ENCODE data around the gene SMLR1.

The SMLR1 gene

DNA sequence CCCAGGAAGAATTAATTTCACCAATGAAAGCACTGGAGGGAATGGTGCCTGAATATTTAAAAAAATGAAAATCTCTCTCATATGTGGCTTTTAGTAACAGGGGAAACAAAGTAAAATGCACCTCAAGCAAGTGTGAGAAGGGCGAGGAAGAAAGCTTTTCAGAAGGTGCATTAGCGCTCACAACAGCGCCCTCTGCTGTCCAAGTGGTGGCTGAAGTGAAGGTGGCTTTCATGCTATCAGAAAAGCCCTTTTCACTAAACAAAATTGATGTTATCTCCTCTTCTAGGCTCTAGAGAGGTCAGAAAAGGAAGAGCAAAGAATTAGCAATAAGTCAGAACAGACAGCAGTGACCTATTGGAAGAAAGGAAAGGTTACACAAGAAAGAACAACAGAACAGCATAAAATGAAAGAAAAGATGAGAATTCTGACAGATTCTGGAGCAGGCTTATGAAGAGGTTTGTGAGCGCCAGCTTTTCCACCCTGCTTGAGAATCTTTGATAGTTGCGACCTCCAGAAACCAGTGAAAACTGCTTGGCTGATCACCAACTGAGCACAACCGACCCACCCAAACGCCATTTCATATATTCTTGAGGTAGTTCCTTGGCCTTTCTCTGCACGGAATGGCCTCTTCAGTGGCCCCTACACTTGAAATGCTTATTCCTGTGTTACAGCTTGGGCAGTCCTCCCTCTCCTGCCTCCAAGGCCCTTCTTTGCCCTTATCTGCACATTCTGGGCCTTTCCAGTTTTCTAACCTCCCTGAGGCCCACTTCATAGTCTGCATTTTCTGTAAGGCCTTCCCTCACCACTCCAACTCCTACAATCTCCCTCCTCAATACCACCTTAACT lies 45.3 kb downstream of the SMLR1 start:
- no peak overlapping the region for H3K4me3 ChIP-seq (ENCODE audit: low read depth, low read length)
- peak; percentile 13 for DNase-seq (ENCODE audit: low read depth)
- TF ChIP-seq, protein P1, sequence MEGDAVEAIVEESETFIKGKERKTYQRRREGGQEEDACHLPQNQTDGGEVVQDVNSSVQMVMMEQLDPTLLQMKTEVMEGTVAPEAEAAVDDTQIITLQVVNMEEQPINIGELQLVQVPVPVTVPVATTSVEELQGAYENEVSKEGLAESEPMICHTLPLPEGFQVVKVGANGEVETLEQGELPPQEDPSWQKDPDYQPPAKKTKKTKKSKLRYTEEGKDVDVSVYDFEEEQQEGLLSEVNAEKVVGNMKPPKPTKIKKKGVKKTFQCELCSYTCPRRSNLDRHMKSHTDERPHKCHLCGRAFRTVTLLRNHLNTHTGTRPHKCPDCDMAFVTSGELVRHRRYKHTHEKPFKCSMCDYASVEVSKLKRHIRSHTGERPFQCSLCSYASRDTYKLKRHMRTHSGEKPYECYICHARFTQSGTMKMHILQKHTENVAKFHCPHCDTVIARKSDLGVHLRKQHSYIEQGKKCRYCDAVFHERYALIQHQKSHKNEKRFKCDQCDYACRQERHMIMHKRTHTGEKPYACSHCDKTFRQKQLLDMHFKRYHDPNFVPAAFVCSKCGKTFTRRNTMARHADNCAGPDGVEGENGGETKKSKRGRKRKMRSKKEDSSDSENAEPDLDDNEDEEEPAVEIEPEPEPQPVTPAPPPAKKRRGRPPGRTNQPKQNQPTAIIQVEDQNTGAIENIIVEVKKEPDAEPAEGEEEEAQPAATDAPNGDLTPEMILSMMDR (IDR thresholded peaks at IDR 0.05; ENCODE audit: low read depth, low read length, missing control alignments): peak; percentile 91
- in situ Hi-C loops (cut with HindIII; ENCODE audit: low sequenced_read_pairs): loop anchor here (25.0 kb wide), 1 partner anchor 560 kb away; no protein-coding TSS in a partner anchor

DNA sequence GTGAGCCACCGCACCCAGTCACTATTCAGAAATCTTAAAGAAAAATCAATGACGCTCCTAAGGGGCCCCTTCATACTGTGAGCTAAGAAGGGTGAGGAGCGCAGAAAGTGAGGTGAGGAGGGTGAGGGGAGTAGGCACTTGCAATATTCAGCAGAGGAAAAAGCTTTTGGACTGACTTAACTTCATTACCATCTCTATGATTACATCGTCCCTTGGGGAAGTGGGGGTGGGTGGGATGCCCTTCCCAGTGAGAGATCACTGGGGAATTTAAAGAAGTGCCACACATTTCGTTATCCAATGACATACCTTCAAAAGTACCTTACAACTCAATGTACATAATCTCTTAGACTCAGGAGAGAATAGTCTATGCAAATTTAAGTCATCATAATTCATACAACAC lies 46.5 kb downstream of the SMLR1 start:
- no peak overlapping the region for H3K4me3 ChIP-seq (ENCODE audit: low read depth, low read length)
- TF ChIP-seq, protein P1 (IDR thresholded peaks at IDR 0.05; ENCODE audit: low read depth, low read length, missing control alignments): no peak
- DNase-seq (ENCODE audit: low read depth): no peak
- in situ Hi-C loops (cut with HindIII; ENCODE audit: low sequenced_read_pairs): loop anchor here (25.0 kb wide), 1 partner anchor 561 kb away; no protein-coding TSS in a partner anchor

DNA sequence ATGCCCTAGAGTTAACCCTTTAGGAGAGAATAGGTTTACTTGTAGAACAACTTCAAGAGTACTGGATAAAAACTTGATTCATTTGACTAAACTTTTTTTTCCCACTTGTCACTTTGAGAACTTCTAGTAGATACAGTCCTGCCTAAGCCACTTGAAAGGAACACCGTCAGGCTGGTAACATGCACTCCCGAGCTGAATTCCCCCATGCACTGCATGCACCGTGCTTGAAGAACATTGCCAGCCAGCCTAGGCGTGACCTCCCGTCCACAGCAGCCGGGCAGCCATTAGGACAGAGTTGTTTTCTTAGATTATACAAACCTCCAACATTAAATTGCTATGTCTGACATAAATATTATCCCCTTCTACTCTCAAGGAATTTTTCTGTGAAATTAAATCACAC lies 52.6 kb downstream of the SMLR1 start:
- in situ Hi-C loops (cut with HindIII; ENCODE audit: low sequenced_read_pairs): no loop called here
- DNase-seq (ENCODE audit: low read depth): no peak
- TF ChIP-seq, protein P1 (IDR thresholded peaks at IDR 0.05; ENCODE audit: low read depth, low read length, missing control alignments): no peak
- H3K4me3 ChIP-seq (ENCODE audit: low read depth, low read length): no peak overlapping the region

DNA sequence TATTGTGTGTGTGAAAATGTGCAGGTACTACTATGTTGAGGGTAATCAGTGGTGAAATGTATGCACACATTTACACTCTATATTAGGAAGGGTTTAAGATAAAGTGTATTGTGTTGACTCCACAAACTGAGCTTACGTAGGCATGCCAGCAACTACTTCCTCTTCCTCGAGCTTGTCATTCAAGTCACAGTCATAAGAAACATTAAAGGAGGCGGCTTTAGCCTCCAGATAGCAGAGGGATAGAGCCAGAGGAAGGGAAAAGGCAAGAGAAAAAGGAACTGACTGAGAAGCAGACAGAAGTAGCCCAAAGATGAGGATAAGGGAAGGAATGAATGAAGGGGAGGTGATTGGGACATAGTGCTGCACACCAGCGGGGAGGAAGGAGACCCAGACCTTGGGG lies 55.2 kb downstream of the SMLR1 start:
- no peak for DNase-seq (ENCODE audit: low read depth)
- TF ChIP-seq, protein P1 (IDR thresholded peaks at IDR 0.05; ENCODE audit: low read depth, low read length, missing control alignments): no peak
- in situ Hi-C loops (cut with HindIII; ENCODE audit: low sequenced_read_pairs): no loop called here
- no peak overlapping the region for H3K4me3 ChIP-seq (ENCODE audit: low read depth, low read length)

DNA sequence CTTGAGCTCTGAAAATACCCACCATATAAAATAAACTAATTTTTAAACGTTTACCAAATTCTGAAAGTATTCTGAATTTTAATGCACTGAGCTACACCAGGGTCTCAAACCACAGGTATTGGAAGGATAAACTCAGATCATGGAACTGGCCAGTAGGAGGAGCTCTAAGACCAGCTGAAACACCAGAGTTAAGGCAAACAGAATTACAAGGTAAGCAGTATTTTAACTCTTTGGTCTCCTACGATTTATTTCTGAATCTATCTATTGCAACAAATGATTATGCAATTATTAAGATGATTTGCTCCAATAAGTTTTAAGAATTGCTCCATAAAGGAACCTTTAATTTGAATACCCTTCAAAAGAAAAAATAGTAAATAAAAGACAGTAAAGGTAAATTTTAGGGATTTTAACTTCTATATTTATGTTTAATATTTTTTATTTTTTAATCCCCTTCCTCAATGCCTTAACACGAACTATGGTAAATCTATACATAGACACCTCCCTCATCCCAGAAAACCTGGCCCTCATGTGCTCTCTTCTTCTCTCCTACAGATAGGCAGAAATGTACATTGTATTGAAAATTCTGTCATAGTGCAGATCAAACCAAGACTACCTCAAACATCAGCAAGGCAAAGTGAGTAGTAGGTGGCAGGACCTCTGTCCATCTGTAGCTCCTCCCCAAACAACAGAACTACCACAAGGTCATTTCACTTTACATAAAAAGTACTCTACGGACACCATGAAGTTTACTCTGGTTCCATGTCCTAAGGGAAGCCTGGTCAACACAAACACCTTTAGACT lies 58.4 kb downstream of the SMLR1 start:
- H3K4me3 ChIP-seq (ENCODE audit: low read depth, low read length): no peak overlapping the region
- TF ChIP-seq, protein P1 (IDR thresholded peaks at IDR 0.05; ENCODE audit: low read depth, low read length, missing control alignments): peak; percentile 76
- peak; percentile 84 for DNase-seq (ENCODE audit: low read depth)
- in situ Hi-C loops (cut with HindIII; ENCODE audit: low sequenced_read_pairs): no loop called here

All from astrocyte of the cerebellum (primary cell).